Heart left ventricle (tissue), 16 donors: ENCODE results near the gene METTL24. TPM values are rescaled to one million over a fixed set of nuclear protein-coding genes. Genes with fewer than 3 reads are reported as not detected.

Source experiments
- ATAC-seq, 4 donors: fragments of 200-7000 bp; cut with Tn5 transposase; one replicate each; pipeline ENCODE4 v1.9.1; 2020 to 2022; ENCODE audit warnings: moderate library complexity in 4 of 4, mild to moderate bottlenecking in 3 of 4, moderate number of reproducible peaks in 1 of 4
- DNase-seq, 5 donors: peaks; one replicate each; pipeline ENCODE4 v3.0.0-alpha.2; 2020
- H3K27ac ChIP-seq, 12 donors: fragments of 200-600 bp; sonication (generic) in 4 of 12; one replicate each; pipeline versions ENCODE4 v1.5.0 to v1.8.0; 2016 to 2022; ENCODE audit warnings: mild to moderate bottlenecking in 2 of 12
- H3K27me3 ChIP-seq, 9 donors: fragments of 200-600 bp; sonication (generic) in 2 of 9; one replicate each; pipeline versions ENCODE4 v1.5.1 to v1.8.0; 2016 to 2022; ENCODE audit warnings: mild to moderate bottlenecking in 3 of 9
- H3K36me3 ChIP-seq, 9 donors: fragments of 200-600 bp; sonication (generic) in 2 of 9; one replicate each; pipeline versions ENCODE4 v1.5.0 to v1.8.0; 2018 to 2022; ENCODE audit warnings: mild to moderate bottlenecking in 2 of 9
- H3K4me1 ChIP-seq, 12 donors: fragments of 200-600 bp; sonication (generic) in 4 of 12; one replicate each; pipeline versions ENCODE4 v1.5.0 to v1.8.0; 2016 to 2022; ENCODE audit warnings: mild to moderate bottlenecking in 3 of 12
- H3K4me3 ChIP-seq, 12 donors: fragments of 200-600 bp; sonication (generic) in 4 of 12; one replicate each; pipeline versions ENCODE4 v1.5.0 to v1.8.0; 2017 to 2022; ENCODE audit warnings: mild to moderate bottlenecking in 9 of 12, moderate library complexity in 4 of 12
- H3K9me3 ChIP-seq, 12 donors: fragments of 200-600 bp; sonication (generic) in 4 of 12; one replicate each; pipeline versions ENCODE4 v1.5.0 to v1.8.0; 2016 to 2022; ENCODE audit warnings: mild to moderate bottlenecking in 1 of 12
- POLR2A ChIP-seq, 2 donors: fragments of 450-650 bp; IDR thresholded peaks; one replicate each; pipeline ENCODE4 v1.6.1; 2017; ENCODE audit warnings: antibody characterized with exemption in 2 of 2, mild to moderate bottlenecking in 2 of 2, moderate library complexity in 2 of 2
- WGBS, 4 donors: extraction: QIAGEN DNeasy Blood & Tissue Kit in 2 of 4; methylation state at CpG; one replicate each; pipeline versions ENCODE4 v1.1.5 to v1.1.7; 2013 to 2018; 5-methylcytosine and 5-hydroxymethylcytosine counted together
- intact Hi-C, 10 donors: fragments of 100-400 bp; cut with DNase I; formaldehyde crosslinking; loops; one replicate each; pipeline versions ENCODE4 v1.11.1 to v1.14.2; 2022
- polyA plus RNA-seq, 2 donors: library from polyadenylated mRNA; stranded (reverse); fragments of 200-250 nt; gene quantifications; one replicate each; pipeline ENCODE4 v1.2.3, GENCODE V29; 2013
- total RNA-seq, 9 donors: library from RNA; depleted of rRNA in 2 of 9; stranded (reverse); fragments of >200 nt in 2 of 9; fragmentation: NEBNext Ultra II Directional in 3 of 9; extraction: Animal tissue kit (Norgen Biotek cat#: 25700) in 3 of 9; gene quantifications; one replicate each; pipeline versions ENCODE4 v1.1.0 to v1.2.4, GENCODE V29; 2016 to 2023
- TF ChIP-seq, protein P1 (sequence below), 12 donors: fragments of 200-600 bp; sonication (generic) in 4 of 12; IDR thresholded peaks; one replicate each; pipeline versions ENCODE4 v1.5.0 to v1.8.0; 2018 to 2022; ENCODE audit warnings: antibody characterized with exemption in 12 of 12, mild to moderate bottlenecking in 5 of 12
- donor health status: ischemic (EF 13 %, LVEDD 7.1; RV severe dilation, severe dysfunction).
- donor health status: healthy with polysubstance abuse.
- donor health status: DM: no; HTN: yes; CAD: no.
- donor health status: DM: no; HTN: no; CAD: no.
- donor health status: ischemic (EF 25% LVEDD 6.9; RV normal size, moderate dysfunction).
- donor health status: ischemic (EF 25% LVEDD 5.7; RV mildly dilated, moderate dysfunction).
- donor health status: healthy.
- donor health status: DM: yes; HTN: yes; CAD: no.
- donor health status: ischemic (EF 35%, LVEDD 5.7; RV mildly dilated, moderate dysfunction).
- donor health status: nonischemic (EF 11% LVEDD 7.7; RV severe dilation, severe dysfunction).
- donor health status: DM: yes; HTN: yes; CAD: no.
- donor health status: PGD.
- donor health status: ischemic (EF 29% LVEDD 5.4; RV normal size, mild dysfunction).
- donor health status: nonischemic (EF 23%, LVEDD 6.1; RV moderate dilation, normal function).

Gene METTL24
- total and polyA plus RNA-seq, 11 donors = 0.60 to 2.8 (median 1.8) TPM; not detected in 3

DNA sequence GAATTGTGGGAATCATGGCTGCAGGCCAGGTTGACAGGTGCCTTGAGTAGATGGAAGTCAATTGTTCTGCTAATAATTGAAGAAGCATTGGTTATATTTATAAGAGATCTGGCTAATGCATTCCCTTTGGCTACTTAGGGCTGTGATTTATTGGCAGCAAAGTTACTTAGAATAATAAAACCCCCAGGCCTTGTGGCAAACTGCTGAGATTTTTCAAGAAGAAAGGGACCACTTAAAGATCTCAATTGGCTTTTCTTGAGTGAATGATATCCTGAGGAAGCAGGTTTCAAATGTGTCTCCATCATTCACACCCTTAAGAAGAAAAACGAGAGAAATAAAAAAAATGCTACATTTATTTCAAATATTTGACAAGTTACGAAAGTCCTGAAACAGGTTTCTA lies 29.8 kb upstream of the METTL24 start:
- Histone ChIP-seq H3K9me3 (no peaks in the 10 kb centered on the region), H3K4me1 (peaks cover 0 to 10% (median 2%) of the 10 kb centered on the region in 12 donors), H3K36me3 (peaks cover 0 to 5% (median 0%) of the 10 kb centered on the region in 9 donors), H3K27ac (no peak overlapping the region), H3K4me3 (no peak overlapping the region), H3K27me3 (no peaks in the 10 kb centered on the region)
- WGBS, 4 donors = 81 to 84% (median 83%) methylated on average over 2 of the region's 2 CpGs
- intact Hi-C loops = loop anchor here in 3 of 10 donors (5.0 to 10.0 kb wide), 3 partner anchors 683 to 863 kb away; no protein-coding TSS in a partner anchor
- DNase-seq = no peak
- no peak for TF ChIP-seq POLR2A (IDR thresholded peaks at IDR 0.05)
- ATAC-seq = no peak

DNA sequence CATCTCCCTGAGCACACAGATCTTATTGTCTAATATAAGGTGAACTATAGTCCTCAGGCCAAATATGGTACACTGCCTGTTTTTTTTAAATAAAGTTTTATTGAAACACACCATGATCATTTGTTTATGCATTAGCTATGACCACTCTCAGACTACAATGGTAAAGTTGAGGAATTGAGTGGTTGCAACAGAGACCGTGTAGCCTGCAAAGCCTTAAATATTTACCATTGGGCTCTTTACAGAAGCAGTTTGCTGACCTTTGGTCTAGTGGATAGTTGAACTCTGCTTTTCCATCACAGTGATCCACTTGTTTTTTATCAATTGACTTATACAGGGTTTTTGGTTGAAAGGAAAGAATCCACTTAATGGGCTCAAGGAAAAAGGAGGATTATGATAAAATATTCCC lies 27.3 kb upstream of the METTL24 start:
- Histone ChIP-seq H3K27me3 (no peaks in the 10 kb centered on the region), H3K36me3 (no peaks in the 10 kb centered on the region), H3K9me3 (peaks cover 0 to 3% (median 0%) of the 10 kb centered on the region in 12 donors), H3K27ac (no peak overlapping the region), H3K4me1 (peaks cover 0 to 8% (median 2%) of the 10 kb centered on the region in 12 donors), H3K4me3 (no peak overlapping the region)
- intact Hi-C loops = loop anchor here in 3 of 10 donors (5.0 to 10.0 kb wide), 3 partner anchors 681 to 861 kb away; no protein-coding TSS in a partner anchor
- 85 to 91% (median 88%) methylated on average over 1 of the region's 1 CpG for WGBS, 4 donors
- ATAC-seq (no peak), DNase-seq (no peak)
- TF ChIP-seq POLR2A (IDR thresholded peaks at IDR 0.05) = no peak
- TF ChIP-seq, protein P1, sequence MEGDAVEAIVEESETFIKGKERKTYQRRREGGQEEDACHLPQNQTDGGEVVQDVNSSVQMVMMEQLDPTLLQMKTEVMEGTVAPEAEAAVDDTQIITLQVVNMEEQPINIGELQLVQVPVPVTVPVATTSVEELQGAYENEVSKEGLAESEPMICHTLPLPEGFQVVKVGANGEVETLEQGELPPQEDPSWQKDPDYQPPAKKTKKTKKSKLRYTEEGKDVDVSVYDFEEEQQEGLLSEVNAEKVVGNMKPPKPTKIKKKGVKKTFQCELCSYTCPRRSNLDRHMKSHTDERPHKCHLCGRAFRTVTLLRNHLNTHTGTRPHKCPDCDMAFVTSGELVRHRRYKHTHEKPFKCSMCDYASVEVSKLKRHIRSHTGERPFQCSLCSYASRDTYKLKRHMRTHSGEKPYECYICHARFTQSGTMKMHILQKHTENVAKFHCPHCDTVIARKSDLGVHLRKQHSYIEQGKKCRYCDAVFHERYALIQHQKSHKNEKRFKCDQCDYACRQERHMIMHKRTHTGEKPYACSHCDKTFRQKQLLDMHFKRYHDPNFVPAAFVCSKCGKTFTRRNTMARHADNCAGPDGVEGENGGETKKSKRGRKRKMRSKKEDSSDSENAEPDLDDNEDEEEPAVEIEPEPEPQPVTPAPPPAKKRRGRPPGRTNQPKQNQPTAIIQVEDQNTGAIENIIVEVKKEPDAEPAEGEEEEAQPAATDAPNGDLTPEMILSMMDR (IDR thresholded peaks at IDR 0.05) = no peak

DNA sequence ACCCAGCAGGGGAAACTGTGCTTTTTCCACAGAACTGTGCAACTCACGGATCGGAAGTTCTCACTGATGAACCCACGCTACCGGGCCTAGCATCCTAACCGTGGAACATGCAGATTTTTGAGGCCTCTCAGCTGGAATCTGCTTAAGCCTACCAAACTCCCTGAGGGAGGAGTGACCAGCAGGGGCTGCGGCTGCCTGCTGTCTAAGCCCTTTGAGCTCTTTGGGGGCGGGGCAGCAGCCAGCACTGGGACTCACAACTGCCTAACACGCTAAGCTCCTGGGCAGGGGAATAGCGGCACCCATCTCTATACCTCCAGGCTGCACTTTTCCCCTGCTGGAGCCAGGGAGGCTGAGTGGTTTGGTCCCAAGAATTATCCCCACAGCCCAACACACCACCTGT lies 20.4 kb upstream of the METTL24 start:
- ATAC-seq = no peak
- Histone ChIP-seq H3K27ac (no peak overlapping the region), H3K4me3 (no peak overlapping the region), H3K9me3 (peaks cover 0 to 3% (median 0%) of the 10 kb centered on the region in 12 donors), H3K36me3 (no peaks in the 10 kb centered on the region), H3K4me1 (no peaks in the 10 kb centered on the region), H3K27me3 (no peaks in the 10 kb centered on the region)
- WGBS, 4 donors = 55 to 73% (median 68%) methylated on average over 9 of the region's 9 CpGs
- DNase-seq = no peak
- TF ChIP-seq, protein P1 (IDR thresholded peaks at IDR 0.05) = no peak
- no peak for TF ChIP-seq POLR2A (IDR thresholded peaks at IDR 0.05)
- intact Hi-C loops = no loop called here

DNA sequence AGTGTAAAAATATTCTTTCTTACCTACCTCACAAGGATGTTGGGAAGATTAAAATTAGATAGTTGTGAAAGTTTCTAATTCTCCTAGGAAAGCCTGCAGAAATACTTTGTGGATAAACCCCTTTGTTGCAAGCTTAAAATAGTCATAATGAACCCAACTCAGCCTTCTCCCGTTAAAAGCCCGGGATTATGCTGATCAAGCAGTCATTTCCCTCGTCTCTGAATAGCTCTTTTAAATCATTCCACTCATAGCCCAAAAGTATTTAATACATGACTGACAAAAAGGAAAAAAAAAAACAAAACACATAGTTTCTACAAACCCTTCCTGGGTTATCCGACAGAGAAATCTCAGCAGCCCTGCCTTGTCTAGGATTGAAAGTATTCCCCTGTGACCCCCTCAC lies 10.9 kb upstream of the METTL24 start:
- ATAC-seq = no peak
- TF ChIP-seq, protein P1 (IDR thresholded peaks at IDR 0.05) = no peak
- TF ChIP-seq POLR2A (IDR thresholded peaks at IDR 0.05) = no peak
- Histone ChIP-seq H3K27me3 (peaks cover 0 to 7% (median 0%) of the 10 kb centered on the region in 9 donors), H3K27ac (no peak overlapping the region), H3K36me3 (no peaks in the 10 kb centered on the region), H3K9me3 (no peaks in the 10 kb centered on the region), H3K4me3 (no peak overlapping the region), H3K4me1 (peaks cover 0 to 3% (median 0%) of the 10 kb centered on the region in 12 donors)
- 43 to 58% (median 51%) methylated on average over 4 of the region's 4 CpGs for WGBS, 4 donors
- intact Hi-C loops = no loop called here
- DNase-seq = no peak

DNA sequence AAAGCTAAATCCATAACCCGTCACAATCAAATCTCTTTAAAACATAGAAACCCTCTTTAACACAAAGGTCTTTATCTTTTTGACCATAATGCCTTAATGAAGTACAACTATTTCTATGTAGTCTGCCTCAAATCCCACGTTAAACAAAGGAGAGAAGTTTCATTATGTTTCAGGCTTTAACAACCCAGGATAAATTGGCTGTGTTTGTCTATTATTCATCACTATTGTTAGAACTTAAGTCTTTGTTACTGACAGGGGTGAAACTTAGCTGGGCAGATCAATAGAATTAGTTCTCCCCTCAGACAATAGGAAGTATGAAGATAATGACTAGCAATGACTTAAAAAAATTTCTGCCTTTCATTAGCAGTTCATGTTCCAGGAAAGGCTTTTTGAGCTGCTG lies 10.1 kb upstream of the METTL24 start:
- no peaks in the 10 kb centered on the region for H3K9me3 ChIP-seq
- WGBS, 4 donors = 67 to 71% (median 71%) methylated on average over 2 of the region's 2 CpGs
- H3K27me3 ChIP-seq = peaks cover 0 to 7% (median 0%) of the 10 kb centered on the region in 9 donors
- ATAC-seq = no peak
- no peak for DNase-seq
- H3K4me1 ChIP-seq = peaks cover 0 to 6% (median 0%) of the 10 kb centered on the region in 12 donors
- intact Hi-C loops = no loop called here
- TF ChIP-seq, protein P1 (IDR thresholded peaks at IDR 0.05) = no peak
- TF ChIP-seq POLR2A (IDR thresholded peaks at IDR 0.05) = no peak
- no peak overlapping the region for H3K4me3 ChIP-seq
- H3K36me3 ChIP-seq = no peaks in the 10 kb centered on the region
- no peak overlapping the region for H3K27ac ChIP-seq
